NCI-H1694 treated with DMSO at 0.1 percent for 48 hours (cell line): ENCODE results near the gene GTF3C4.

ENCODE experiments used
- DNase-seq: peaks from one replicate; lab custom pipeline; 2025; lab: John Stamatoyannopoulos, UW

The GTF3C4 gene

DNA sequence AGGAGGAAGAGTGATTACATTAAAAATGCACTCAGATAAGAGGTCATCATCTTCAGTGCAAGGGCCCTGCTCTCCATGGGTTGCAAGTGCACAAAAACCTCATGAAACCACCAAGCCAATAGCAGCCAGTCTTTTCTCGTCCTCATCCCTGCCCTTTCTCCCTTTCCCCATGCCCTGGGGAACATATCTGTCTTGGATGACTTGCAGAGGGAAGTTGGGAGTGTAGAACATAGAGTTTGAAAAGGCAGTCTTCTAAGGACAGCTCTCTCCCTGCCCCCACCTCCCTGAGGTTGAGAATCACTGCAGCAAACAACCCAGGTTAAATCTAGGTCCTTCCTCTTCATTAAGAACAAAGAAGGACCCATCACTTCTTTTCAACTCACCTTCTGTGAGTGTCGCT is 22.5 kb upstream of the GTF3C4 start:
- DNase-seq = no peak

DNA sequence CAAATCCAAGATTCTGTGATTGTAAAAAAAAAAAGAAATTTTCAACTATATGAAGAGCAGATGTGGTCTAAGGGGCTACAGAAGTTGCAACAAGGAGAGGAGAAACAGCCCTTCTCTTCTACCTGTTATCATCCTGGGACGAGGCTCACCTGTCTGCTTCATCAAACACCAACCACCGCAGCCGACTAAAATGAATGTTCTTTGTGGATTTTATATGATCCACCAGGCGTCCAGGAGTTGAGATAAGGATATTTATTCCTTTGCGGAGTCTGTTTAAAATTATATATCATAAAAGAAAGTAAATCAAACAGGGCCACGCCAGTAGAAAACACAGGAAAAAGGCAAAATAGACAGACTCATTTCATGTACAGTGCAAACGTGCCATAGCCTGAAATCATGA is 22.0 kb upstream of the GTF3C4 start:
- DNase-seq = no peak

DNA sequence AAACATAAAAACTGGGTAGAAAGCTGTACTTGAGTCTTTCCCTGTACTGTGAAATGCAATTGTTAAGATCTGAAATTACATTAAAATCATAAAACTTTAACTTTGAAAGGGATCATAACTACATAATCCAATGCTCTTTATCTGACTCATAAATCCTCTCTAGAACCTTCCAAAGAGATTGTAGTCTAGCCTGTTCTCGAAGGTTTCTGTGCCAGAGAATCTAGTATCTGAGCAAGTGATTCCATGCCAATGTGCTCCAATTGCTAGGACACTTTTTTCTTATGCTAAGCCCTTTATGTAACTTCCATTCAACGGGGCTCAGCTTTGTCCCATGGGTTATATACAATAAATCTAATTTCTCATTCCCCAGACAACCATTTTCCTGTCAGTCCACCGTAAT is 21.6 kb upstream of the GTF3C4 start:
- DNase-seq = no peak

DNA sequence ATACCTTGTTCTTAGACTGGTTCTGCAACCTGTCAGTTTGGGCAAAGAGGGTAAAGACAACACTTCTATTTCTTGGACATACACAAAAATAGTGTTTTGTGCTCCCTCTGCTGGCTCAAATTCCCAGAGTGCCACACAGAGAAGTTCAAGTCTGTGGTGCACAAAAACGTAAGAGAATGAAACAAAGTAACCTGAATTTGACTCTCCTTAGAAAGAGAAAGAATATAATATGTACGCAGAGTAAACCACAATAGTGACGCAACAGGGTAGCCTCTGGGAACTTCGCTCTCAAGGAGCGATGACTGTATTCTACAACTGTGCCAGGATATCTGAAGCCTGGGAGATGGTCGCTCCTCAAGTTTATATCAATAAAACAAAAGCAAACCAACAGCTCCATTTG is 19.0 kb upstream of the GTF3C4 start:
- DNase-seq = peak; percentile 23

DNA sequence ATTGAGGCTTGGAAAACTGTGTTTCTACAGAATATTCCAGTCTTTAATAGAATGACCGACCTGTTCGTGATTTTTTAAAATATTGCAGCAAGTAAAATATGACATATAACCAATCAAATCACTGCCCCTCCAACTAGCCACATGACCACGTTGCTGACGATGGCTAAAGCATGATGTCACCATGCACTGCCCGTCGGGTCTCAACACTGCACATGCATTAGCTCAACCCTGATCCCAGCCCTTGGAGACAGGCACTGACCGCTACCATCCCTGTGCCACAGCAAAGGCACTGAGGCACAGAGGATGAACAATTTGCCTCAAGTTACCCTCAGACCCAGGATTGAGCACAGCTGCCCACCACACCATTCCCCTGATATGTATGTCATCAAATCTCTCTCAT is 14.0 kb upstream of the GTF3C4 start:
- DNase-seq = no peak

DNA sequence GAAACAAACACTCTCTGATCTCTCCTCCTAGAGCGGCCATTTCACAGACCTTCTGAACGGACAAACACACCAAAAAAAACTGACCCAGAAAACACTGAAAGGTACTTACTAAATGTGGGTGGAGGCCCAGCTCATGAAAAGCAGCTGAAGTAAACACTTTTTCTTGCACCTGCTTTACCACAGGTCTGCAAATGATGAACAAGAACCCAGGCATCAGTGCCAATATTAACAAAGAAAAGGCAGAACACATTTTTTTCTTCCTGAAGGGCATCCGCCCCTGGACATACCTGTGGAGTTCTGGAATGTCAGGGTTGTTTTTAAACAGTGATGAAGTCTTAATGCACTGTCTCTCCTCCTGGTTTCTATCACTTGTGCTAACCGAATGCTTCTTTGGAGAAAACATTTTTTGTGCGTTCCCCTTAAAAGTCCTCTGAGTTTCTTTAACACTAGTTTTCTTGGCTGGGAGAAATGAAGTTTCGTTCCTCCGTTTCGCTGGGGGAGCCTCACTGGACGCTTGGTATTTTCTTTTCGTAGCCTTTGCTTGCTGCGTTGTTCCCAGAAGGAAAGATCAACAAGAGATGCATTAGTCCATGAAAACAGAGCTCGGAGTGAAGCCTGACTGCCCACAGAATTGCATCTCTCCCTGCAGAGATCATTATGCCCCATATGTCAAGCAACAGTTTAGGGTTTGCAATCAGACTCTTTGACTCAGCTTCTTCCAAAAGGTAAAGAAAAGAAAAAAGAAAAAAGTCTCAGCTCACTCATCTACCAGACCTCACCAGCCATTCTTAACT is 7.9 kb upstream of the GTF3C4 start:
- DNase-seq = no peak

DNA sequence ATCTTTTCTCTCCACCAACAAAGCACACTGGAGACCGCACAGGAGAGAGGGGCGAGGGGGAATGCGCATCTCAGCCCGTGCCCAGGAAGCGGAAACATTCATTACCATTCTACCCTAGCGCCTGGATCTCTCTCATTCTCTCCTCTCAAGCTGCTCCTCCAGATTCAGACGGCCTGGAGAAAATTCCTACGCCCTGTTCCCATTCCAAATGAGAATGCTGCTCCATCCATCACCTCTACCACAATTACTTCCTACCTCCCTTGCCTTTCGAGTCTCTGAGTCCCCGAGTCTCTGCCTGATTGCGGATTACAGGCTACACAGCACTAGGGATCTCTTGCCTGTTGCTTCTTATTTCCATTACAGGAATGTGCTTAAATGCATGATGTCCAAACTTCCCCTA is 7.1 kb upstream of the GTF3C4 start:
- no peak for DNase-seq

DNA sequence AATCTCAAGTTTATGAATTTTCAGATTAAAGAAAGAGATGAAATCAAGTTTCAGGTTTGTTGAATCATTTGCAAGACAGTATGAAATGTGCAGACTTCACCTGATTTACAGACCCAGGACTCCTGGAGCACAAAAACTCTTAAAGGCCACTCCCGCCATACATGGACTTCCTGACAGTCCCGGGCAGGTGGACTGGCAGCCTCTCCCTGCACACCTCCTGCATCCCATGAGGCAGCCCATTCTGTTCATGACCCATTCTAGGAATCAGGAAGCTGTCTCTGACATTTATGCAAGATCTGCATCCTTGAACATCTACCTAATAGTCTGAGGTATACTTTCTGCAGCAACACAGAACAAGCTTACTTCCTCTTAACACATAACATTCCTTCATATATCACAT is 6.4 kb upstream of the GTF3C4 start:
- DNase-seq = no peak

DNA sequence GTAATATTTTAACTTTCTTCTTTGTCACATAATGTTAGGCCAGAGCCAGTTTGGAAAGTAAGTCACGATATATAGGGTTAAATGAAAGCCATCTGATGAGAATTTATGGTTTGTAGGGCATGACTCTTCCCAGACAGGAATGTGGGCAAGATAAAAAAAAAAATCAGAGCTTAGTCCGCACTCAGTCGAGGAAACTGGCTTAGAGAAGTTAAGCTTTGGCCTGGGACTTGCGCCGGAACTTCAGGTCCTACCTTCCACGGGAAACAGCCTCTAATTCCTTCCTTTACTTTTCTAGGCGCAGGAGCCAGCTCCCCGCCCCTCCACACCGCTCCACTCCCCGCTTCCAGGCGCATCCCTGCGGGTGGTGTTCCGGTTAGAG is 956 bp upstream of the GTF3C4 start:
- DNase-seq = no peak

DNA sequence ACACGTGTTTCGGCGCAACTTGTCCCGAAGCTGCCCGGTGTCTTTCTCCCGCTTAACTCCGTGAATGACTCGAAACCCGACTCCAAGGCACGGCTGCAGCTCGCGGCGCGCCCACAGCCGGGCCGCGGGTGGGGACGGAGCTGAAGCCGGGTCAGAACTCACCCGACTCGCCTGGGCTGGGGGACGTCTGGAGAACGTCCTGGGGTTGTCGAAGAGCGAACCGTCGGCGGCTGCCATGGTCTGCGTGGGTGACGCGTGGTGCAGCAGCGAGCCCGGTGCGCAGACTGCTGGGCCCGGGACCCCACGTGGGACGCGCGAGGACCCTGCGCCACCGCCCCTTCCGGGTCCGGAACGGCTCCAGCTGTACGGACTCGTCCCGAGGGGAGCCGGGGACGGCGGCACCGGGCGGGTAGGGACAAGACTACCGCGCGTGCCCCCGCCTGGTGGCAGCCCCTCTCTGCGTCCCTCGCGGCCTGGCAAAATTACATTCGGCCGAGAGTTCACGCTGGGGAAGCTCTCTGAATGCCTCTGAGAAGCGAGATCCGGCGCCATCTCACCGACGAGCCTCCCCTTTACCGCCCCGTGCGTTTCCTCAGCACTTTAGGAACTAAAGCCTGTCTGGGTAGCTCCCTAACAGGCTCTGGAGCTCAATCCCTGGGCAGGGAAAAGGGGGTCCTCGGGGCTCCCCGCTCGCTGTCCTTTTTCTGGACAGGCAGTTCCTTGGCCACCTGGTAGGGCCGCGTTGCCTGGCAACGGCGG is 387 bp upstream of the GTF3C4 start, which contains the start of gene DDX31:
TSS of gene DDX31 (minus strand) at position 286 of the 759 bp plus-strand sequence. CDS start at position 237, 49 bp downstream.
- DNase-seq = peak; percentile 44

DNA sequence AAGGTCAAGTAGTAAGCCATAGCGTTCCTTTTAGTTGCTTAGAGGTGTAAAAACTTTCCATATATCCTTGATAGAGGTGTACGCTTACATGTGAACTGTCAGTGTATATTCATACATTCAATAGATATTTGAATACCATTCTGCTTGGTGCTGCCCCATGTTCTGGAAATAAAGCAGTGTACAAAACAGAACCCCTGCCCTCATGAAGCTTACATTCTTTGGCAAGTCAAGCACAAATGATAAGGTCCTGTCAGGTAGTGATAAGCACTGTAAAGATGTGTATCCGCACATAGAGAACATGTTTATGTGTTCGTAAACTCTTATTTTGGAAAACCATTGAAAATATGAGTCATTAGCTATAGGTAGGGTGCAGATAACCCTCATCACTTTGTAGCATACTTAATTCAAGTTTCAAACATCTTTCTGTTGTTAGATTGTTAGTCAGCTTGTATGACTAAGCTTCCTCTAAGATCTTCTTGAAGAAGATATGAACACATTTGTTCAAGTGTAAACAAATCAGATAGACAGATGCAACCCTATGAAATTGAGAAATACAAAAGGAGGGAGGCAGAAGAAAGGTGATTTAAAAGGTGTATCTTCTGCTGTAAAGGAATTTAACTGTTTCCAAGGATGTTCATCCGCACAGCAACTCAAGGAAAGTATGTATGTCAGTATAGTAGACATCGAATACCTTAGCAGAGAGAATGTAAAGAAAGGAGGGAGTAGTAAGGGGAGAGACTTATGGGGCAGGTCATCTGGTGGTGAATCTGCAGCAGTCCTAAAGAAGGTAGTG is 1.6 kb downstream of the GTF3C4 start:
- DNase-seq = no peak

DNA sequence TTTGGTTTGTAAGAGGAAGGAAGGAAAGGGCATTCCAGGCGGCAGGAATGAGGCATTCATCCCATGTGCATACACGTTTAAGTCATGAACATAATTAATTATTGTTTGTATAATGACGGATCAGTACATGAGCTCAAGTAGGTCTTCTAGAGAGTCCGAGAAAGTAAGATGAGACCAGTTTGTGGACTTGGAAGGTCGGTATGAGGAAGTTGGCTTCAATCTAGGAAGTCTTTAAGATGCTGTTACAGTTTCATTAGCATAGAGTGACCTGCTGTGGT is 2.1 kb downstream of the GTF3C4 start:
- no peak for DNase-seq

DNA sequence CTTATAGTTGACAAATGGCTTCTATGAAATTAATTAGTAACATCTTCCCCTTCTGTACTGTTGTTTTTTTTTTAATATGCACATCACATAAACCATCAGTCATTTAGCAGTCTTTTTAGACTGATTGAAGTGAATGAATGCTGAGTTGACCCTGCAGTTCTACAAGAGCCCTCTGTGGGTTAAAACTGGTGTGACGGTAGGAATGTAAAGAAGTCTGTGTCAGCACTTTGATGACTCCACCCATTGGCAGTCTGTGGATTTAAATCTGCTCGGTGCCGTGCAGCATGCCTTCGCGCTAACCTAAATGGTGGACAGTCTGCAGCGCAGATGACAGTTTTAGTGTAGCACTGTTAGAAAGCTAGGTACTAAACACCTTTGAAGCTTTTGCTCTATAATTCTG is 3.1 kb downstream of the GTF3C4 start:
- no peak for DNase-seq

DNA sequence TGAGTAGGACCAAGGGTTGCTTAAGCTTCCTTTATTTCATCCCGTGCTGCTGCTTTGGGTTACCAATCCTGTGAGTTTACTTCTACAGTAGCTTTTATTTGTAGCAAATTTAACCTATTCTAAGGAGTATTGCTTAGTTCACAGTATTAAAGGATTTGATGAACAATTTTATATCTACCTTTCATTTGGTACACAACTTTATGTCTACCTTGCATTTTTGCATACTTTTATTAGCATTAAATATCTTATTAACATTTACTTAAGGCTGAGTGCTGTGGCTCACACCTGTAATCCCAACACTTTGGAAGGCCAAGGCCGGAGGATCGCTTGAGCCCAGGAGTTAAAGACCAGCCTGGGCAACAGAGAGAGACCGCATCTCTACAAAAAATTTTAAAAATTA is 4.2 kb downstream of the GTF3C4 start:
- DNase-seq = no peak

DNA sequence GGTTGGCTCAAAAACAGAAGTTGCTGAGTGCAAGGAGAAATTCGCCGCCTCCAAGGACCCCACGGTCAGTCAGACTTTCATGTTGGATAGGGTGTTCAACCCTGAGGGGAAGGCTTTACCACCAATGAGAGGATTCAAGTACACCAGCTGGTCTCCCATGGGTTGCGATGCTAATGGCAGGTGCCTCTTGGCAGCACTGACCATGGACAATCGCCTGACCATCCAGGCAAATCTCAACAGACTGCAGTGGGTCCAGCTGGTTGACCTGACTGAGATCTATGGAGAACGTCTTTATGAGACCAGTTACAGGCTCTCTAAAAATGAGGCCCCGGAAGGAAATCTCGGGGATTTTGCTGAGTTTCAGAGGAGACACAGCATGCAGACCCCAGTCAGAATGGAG is 7.7 kb downstream of the GTF3C4 start:
- DNase-seq = no peak

DNA sequence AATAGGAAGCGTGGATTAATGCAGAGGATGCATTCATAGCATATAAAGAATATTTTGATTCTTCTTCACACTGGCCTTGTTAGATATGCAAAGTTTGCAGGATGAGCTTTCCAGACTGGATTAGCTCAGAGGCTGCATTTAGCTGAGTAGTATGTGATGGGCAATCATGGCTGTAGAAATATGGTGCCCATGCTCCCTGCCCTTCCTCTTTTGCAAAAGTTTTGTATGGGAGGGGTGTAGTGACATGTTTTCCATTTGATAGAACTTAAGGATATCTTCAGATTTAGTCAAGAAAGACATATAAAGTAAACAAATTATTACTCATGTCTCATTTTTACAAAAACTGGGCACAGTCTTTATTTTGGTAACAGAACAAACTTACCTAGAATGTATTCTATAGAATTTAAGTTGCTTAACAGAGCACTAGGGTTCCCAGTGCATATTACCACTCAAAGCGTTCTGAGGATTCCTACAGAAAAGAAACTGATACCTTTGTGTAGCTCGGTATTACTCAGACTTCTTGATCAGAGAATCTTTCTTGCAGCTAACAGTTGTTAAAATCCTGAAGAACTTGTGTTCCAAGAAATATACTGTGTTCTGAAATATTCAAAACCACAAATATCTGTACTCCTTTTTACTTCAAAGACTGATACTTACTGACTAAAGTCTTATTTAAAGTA is 9.8 kb downstream of the GTF3C4 start:
- DNase-seq = no peak

DNA sequence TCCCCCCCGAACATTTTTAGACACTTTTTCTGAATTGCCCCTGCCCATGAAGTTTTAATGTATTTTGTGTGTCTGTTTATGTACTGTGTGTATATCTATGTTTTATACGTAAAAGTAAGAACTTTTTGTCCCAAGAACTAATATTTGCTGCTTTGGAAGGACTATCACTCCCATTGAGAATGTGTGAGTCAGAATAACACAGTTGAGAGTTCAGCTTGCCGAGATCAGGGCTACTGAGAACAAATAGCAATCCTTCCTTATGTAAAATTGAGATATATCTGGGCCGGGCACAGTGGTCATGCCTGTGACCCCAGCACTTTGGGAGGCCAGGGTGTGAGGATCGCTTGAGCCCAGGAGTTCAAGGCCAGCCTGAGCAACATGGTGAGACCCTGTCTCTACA is 11.3 kb downstream of the GTF3C4 start:
- DNase-seq = no peak

DNA sequence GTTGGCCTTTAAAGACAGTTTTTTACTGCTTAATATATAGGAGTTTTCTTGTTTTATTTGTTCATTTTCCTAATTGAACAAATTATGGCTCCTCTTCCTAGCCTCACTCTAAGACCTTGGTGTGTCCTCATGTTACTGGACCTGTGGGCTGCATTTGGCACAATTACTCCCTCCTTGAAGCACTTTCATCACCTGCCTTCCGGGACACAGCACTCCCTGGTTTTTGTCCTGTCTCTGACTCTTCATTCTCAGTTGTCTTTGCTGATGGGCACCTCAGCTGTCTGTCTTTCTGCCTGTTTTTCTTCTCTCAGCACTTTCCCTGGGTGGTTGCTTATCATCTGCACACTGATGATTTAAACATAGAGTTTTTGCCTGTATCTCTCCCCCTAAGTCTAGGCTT is 13.6 kb downstream of the GTF3C4 start:
- DNase-seq = no peak

DNA sequence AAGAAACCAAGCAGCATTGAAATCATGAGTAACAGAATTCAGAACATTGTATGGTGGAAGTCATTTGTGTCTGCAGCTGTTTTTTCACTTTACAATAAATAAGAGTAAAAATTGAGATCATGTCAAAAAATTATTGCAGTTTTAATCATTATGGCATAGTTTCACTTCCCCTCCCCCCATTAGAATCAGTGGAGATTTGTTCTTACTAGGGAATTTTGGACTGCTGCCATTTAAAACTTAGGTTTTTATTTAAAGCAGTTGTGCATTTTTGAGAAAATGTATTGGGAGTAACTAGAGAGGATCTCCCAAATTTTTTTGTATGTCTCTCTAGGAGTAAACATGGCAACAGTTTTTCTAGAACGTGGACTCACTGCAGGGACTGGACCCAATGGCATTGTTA is 20.4 kb downstream of the GTF3C4 start:
- no peak for DNase-seq

DNA sequence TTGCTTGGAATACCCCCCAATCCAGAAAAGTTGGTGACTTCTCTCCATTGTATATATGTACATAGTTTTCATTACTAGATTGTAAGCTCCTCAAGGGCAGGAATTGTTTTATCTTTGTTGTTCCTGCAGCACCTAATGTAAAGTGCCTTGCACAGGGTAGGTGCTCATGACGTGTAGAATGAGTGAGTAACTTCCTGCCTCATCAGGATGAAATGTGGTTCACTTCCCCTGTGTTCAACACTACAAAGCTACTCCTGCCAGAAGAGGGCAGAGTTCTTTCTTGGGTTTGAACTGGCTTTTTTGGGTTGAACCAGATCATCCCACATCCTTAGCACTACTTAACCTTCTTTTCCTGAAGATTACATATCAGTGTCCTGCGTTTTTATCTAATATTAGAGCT is 23.9 kb downstream of the GTF3C4 start:
- DNase-seq = no peak

DNA sequence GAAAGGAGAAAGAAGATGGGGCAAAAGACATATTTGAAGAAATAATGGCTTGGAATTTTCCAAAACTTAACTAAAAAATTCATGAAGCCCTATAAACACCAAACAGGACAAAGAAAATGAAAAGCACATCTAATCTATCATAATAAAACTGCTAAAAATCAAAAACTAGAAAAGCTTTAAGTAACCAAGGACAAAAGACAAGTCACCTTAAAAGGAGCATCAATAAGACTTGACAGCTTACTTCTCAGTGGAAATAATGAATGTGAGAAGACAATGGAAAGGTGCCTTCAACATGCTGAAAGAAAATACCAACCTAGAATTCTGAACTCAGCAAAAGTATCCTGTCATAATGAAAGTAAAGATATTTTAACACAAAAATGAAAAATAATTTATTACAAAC is 27.0 kb downstream of the GTF3C4 start:
- DNase-seq = no peak

DNA sequence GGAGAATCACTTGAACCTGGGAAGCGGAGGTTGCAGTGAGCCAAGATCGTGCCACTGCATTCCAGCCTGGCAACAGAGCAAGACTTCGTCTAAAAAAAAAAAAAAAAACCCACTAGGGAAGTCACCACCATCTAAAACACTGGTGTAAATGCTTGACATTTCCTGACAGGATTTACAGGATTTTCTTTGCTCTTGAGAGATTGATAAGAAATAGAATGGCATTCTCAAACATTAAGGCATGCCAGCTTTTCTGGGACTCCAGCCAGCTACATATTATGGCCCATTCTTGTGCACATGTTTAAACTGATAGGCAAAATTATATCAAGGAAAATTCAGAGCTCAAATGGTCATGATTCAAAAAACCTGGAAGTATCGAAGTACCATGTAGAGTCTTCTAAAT is 28.7 kb downstream of the GTF3C4 start:
- DNase-seq = no peak

DNA sequence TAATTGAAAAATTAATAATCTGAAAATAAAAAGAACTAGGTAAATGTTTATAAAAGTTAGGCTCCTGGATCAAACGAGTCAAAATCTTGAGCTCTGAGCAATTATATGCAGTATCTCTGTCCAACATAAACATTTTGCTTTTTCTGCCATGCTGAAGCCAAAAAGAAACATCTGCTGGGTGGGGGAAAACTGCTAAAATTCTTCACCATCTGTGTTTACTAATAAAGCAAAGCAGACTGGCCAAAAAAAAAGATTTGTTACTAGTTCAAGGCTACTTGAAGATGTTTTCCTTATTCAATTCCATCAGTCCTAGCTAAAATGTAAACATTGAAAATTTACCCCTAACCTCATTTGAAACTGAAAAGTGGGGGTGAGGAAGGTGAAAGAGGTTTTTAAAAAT is 29.7 kb downstream of the GTF3C4 start:
- peak; percentile 6 for DNase-seq
